Epidermal melanocyte (primary cell): Measurements from ENCODE around the gene UTY.

Source experiments
- DNase-seq: peaks from one replicate; pipeline ENCODE4 v3.0.0; 2011; ENCODE audit warnings: low spot score; ENCODE audit not compliant: insufficient read length

UTY gene

GRCh38 chrY:13479828-13480227 lies at the start of gene UTY:
UTY (minus strand) TSS chrY:13480033; CDS start chrY:13479665, 368 bp downstream.
- peak; percentile 56 for DNase-seq

GRCh38 chrY:13520474-13520873 lies 40.6 kb upstream of the UTY start:
- no peak for DNase-seq

DNA sequence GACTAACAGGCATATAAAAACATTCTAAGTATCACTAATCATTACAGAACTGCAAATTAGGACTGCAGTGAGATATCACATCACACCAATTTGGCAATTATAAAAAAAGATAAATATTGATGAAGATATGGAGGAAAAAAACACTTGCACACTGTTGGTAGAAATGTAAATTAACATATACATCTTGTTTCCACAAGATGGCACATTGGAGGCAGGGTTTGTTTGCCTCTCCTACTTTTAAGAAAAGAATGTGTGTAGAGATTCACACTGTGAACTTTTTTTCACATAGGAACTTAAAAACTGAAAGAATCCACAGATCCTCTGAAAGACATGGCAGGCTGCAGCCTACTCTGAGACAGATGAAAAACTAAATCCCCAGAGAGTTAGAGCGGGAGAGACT lies 21.4 kb upstream of the UTY start:
- no peak for DNase-seq

DNA sequence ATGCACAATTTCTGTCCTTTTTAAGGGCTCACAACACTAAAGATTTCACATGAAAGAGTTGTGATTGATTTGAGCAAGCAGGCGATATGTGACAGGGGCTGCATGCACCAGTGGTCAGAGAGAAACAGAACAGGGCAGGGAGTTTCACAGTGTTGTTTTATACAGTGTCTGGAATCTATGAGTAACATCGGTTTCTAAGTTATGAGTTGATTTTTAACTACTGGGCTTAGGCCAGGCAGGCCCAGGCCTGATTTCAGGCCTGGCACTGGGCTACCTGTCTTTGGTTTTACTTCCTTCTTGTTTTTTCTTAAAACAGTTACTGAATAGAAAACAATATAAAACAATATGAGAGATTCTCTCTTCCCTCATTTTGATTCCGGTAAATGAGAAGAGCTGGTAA lies 13.9 kb upstream of the UTY start:
- DNase-seq = no peak

- no peak for DNase-seq
These were observed 12.6 kb upstream of the UTY start for GRCh38 chrY:13492408-13492807.

DNA sequence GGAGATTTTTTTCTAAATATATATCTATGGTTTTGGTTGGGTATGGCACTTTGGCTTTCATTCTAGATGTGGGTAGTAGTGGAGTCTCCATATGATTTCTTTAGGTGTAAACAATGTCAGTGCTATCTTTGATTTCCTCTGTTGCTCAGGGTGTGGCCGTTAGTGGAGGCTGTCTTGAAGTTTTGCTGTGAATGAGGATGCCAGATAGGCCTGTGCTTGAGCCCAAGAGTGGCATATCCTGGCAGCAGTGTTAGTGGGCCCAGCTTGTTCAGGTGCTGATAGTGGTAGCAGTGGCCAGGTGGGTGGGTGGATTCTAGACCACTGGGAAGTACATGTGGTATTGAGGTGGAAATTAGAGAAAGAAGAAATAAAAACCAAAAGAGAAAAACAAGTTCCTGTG lies 8.9 kb upstream of the UTY start:
- no peak for DNase-seq

GRCh38 chrY:13479121-13479711 lies 617 bp downstream of the UTY start:
- no peak for DNase-seq

DNA sequence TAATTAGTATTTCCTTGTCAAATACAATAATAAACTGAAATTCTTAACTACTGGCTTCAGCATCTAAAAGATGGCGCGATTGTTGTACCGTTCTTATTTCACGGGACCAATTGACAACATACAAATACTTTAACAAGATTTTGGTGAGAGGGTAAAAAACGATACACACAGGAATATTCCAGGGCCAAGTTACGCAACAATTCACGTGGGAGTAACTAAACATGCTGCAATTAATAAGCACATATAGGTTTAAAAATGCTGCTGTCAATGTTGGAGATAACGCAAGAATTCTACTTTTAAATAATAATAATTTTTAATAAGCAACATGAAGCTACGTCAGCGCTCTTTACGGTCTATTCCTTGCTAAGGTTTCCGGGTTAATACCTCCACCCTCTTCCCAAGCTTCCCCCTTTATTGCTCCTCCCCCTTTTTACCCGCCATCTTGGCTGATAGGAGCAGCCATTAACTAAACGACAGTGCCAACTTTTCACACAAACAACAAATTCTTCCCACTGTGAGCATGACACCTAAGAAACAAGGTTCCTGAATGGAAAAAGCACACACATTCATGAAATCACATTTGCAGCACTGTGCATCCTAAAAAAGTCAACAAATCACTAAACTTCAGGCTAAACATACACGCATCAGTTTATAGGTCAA lies 1.6 kb downstream of the UTY start:
- DNase-seq = no peak

DNA sequence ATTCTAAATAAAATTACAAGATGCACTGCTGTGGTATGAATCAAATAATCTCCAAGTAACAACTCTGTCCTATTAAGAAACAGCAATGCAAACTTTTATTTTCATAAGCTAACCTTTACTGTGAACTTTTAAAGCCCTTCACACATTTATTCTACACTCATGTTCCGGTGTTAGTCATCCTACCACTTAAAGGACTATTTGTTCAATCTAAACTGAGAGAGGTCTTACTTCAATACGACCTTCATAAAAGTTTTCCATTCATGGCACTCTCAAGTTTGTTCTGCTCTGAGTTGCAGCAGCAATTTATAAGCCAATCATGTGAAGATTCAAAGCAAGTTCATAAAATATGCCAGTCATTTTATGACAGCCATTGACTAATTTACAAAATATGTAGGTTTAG lies 4.8 kb downstream of the UTY start:
- no peak for DNase-seq

GRCh38 chrY:13451572-13451971 lies 28.3 kb downstream of the UTY start:
- DNase-seq = no peak

DNA sequence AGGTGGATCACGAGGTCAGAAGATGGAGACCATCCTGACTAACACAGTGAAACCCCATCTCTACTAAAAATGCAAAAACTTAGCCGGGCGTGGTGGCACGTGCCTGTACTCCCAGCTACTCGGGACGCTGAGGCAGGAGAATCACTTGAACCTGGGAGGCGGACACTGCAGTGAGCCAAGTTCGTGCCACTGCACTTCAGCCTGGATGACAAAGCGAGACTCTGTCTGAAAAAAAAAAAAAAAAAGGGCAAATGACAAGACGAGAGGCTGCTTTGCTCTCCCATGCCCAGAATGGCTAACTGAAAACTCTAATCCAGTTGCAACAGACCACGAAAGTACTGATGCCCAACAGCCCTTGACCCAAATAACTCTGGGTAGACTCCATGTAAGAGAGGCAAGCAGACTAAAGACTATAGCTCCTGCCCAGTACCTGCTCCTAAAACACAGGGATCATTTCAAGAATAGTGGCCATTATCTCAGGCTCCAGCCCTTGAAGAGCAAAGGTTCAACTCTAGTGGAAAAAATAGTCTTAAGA lies 29.2 kb downstream of the UTY start:
- no peak for DNase-seq

DNA sequence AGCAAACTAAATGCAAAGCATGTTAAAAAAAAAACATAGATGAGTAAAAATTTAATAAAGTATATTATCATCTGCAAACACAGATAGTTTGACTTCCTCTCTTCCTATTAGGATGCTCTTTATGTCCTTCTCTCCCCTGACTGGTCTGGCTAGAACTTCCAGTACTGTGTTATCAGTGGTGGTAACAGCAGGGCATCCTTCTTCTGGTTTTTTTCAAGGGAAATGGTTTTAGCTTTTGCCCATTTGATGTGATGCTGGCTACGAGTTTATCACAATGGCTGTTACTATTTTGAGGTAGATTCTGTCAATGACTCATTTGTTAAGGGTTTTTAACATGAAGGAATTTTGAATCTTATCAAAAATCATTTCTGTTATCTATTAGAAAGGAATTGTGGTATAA lies 34.3 kb downstream of the UTY start:
- DNase-seq = no peak

GRCh38 chrY:13443146-13443545 lies 36.7 kb downstream of the UTY start:
- no peak for DNase-seq

- no peak for DNase-seq
These were observed 39.0 kb downstream of the UTY start for GRCh38 chrY:13440811-13441210.

DNA sequence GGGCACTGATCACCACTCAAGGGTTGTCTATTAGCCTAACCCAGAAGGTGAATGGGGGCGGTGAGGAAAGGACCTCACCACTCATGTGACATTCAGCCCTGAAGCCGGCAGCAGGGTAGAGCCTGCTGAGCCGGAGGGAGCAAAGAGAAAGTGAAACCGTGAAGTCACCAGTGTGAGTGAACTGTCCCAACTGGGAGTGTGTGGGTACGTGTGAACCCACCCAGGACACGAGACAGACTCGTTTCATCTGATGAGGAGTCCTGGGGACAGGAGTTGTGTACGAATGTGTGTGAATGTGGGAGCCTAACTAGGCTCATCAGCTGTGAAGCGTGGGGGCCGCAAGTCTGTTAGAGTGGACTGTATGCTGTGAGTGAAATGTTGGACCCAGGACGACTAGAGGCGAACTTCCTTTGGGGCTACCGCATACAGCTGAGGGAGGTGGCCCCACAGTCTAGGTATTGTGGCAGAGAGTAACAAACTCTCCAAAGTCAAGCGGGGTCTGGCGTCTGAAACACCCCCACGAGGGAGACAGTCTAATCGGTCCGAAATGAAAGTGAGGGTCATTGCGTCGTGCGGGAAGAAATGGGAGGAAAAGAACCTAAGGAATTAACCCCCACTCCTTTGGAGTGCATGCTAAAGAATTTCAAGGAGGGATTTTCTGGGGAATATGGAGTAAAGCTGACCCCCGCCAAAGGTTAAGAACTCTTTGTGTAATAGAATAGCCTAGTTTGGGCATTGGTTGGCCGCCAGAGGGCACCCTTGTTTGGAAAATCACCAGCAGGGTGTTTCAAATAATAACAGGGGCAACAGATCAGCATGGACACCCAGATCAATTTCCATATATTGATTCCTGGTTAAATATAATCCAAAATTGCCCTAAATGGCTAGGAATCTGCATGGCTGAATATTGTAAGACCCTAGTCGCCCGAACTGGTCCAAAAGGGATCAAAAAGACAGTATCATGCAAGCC lies 43.6 kb downstream of the UTY start:
- DNase-seq = no peak

- no peak for DNase-seq
These were observed 44.4 kb downstream of the UTY start for GRCh38 chrY:13435206-13435967.

GRCh38 chrY:13432293-13433025 lies 47.4 kb downstream of the UTY start:
- no peak for DNase-seq

- DNase-seq = no peak
These were observed 50.3 kb downstream of the UTY start for GRCh38 chrY:13429551-13429950.

DNA sequence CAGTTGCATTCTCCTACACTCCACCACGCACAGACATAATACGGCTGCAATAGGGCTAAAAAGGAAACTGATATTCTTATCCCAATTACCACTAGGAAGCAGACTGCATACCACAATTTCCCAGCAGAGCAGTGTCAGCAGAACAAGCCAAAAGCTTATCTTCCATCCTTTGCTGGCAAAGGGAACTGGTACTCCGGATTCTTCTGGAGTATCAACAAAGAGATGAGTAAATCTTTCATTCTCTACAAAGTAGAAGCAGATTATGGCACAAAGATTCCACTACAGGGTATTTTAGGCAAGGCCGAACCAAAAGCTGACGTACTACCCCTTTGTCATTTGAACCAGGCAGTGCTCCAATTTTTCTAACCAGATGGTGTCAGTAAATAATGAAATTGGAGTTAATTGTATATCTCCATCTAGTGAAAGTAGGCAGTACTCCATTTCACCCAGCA lies 56.5 kb downstream of the UTY start:
- DNase-seq = no peak

DNA sequence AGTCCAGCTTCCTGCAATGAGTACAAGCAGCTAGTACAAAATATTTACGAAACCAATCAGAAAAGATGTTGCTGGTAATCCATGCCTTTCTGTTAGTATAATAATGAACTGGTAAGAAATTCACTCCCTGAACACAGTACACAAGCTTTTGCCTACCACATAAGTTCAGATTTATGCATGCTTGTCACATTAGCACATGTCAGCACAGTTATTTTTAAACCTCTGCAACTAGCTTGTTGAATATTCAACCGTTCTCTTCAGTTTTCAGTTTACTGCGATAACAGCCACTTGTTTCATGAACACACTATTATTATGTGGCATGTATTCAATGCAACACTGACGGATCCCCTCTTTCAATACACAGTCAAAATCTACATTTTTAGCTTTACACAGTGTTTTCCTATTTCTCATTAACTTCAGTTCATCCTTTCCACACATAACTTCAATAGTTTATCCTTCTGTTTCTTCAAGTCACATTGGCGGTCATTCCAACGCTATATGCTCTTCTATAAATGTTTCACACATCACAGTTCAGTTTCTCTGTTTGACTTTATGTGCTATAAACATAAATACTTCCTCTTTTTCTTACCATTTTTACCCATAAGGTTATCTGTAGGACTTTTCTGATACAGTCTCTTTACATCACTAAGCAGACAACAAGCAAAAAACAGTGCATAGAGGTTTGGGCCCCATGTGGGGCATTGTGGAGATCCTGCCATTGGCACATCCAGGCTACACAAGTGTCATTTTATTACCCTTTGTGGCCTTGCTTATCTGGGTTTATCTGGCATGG lies 62.8 kb downstream of the UTY start:
- DNase-seq = no peak
